ENCODE results near the gene TM9SF1.
"Not testable (repeated sequence)": the region's sequence is repeated elsewhere in the genome, so short reads cannot be mapped to it uniquely, and the experiment has no call there.

TM9SF1 gene

GRCh38 chr14:24204163-24205146 is 9.2 kb upstream of the TM9SF1 start:
- Histone ChIP-seq H3K9ac (ENCODE audit: low read length) (no peak overlapping the region), H3K36me3 (ENCODE audit: control insufficient read depth, low read depth, low read length) (peaks cover 38% of the 10 kb centered on the region), H3K4me3 (ENCODE audit: low read length) (no peak overlapping the region), H3K27ac (ENCODE audit: low read length) (no peak overlapping the region), H3K27me3 (ENCODE audit: control insufficient read depth, insufficient read depth, low read length) (no peaks in the 10 kb centered on the region), H3K9me3 (ENCODE audit: control insufficient read depth, low read depth, low read length) (no peaks in the 10 kb centered on the region), H3K4me1 (ENCODE audit: control insufficient read depth, low read depth, low read length) (peaks cover 6% of the 10 kb centered on the region)

GRCh38 chr14:24203249-24203886 is 8.1 kb upstream of the TM9SF1 start:
- Histone ChIP-seq H3K4me3 (ENCODE audit: low read length) (peak overlapping the region; percentile 37), H3K27ac (ENCODE audit: low read length) (peak overlapping the region; percentile 67), H3K36me3 (ENCODE audit: control insufficient read depth, low read depth, low read length) (peaks cover 31% of the 10 kb centered on the region), H3K9ac (ENCODE audit: low read length) (peak overlapping the region; percentile 9)
- H3K27me3 ChIP-seq (ENCODE audit: control insufficient read depth, insufficient read depth, low read length); H3K9me3 ChIP-seq (ENCODE audit: control insufficient read depth, low read depth, low read length); H3K4me1 ChIP-seq (ENCODE audit: control insufficient read depth, low read depth, low read length): not testable (repeated sequence)

- not testable (repeated sequence) for H3K9me3 ChIP-seq (ENCODE audit: control insufficient read depth, low read depth, low read length); H3K4me1 ChIP-seq (ENCODE audit: control insufficient read depth, low read depth, low read length); H3K27me3 ChIP-seq (ENCODE audit: control insufficient read depth, insufficient read depth, low read length)
- H3K36me3 ChIP-seq (ENCODE audit: control insufficient read depth, low read depth, low read length), result peaks cover 24% of the 10 kb centered on the region
- H3K4me3 ChIP-seq (ENCODE audit: low read length), result peak overlapping the region; percentile 37
- H3K27ac ChIP-seq (ENCODE audit: low read length), result peak overlapping the region; percentile 67
- peak overlapping the region; percentile 9 for H3K9ac ChIP-seq (ENCODE audit: low read length)
These were observed 7.3 kb upstream of the TM9SF1 start for GRCh38 chr14:24202538-24202937.

GRCh38 chr14:24198814-24199524 is 3.7 kb upstream of the TM9SF1 start:
- H3K27me3 ChIP-seq (ENCODE audit: control insufficient read depth, insufficient read depth, low read length), result no peaks in the 10 kb centered on the region
- H3K36me3 ChIP-seq (ENCODE audit: control insufficient read depth, low read depth, low read length), result no peaks in the 10 kb centered on the region
- H3K27ac ChIP-seq (ENCODE audit: low read length), result no peak overlapping the region
- H3K9ac ChIP-seq (ENCODE audit: low read length), result no peak overlapping the region
- no peaks in the 10 kb centered on the region for H3K9me3 ChIP-seq (ENCODE audit: control insufficient read depth, low read depth, low read length)
- no peak overlapping the region for H3K4me3 ChIP-seq (ENCODE audit: low read length)
- peaks cover 6% of the 10 kb centered on the region for H3K4me1 ChIP-seq (ENCODE audit: control insufficient read depth, low read depth, low read length)

GRCh38 chr14:24197056-24197450 is 1.8 kb upstream of the TM9SF1 start:
- peaks cover 9% of the 10 kb centered on the region for H3K36me3 ChIP-seq (ENCODE audit: control insufficient read depth, low read depth, low read length)
- no peak overlapping the region for H3K4me3 ChIP-seq (ENCODE audit: low read length)
- H3K9ac ChIP-seq (ENCODE audit: low read length), result no peak overlapping the region
- H3K27ac ChIP-seq (ENCODE audit: low read length), result no peak overlapping the region
- H3K9me3 ChIP-seq (ENCODE audit: control insufficient read depth, low read depth, low read length), result no peaks in the 10 kb centered on the region
- H3K27me3 ChIP-seq (ENCODE audit: control insufficient read depth, insufficient read depth, low read length), result no peaks in the 10 kb centered on the region
- no peaks in the 10 kb centered on the region for H3K4me1 ChIP-seq (ENCODE audit: control insufficient read depth, low read depth, low read length)

- H3K4me1 ChIP-seq (ENCODE audit: control insufficient read depth, low read depth, low read length), result no peaks in the 10 kb centered on the region
- H3K27ac ChIP-seq (ENCODE audit: low read length), result peak overlapping the region; percentile 10
- peaks cover 14% of the 10 kb centered on the region for H3K36me3 ChIP-seq (ENCODE audit: control insufficient read depth, low read depth, low read length)
- no peaks in the 10 kb centered on the region for H3K27me3 ChIP-seq (ENCODE audit: control insufficient read depth, insufficient read depth, low read length)
- no peaks in the 10 kb centered on the region for H3K9me3 ChIP-seq (ENCODE audit: control insufficient read depth, low read depth, low read length)
- peak overlapping the region; percentile 90 for H3K4me3 ChIP-seq (ENCODE audit: low read length)
- H3K9ac ChIP-seq (ENCODE audit: low read length), result peak overlapping the region; percentile 79
These were observed 1.1 kb upstream of the TM9SF1 start for GRCh38 chr14:24196071-24197055.

GRCh38 chr14:24194873-24195185 is 412 bp downstream of the TM9SF1 start:
- Histone ChIP-seq H3K27me3 (ENCODE audit: control insufficient read depth, insufficient read depth, low read length) (no peaks in the 10 kb centered on the region), H3K9me3 (ENCODE audit: control insufficient read depth, low read depth, low read length) (no peaks in the 10 kb centered on the region), H3K4me1 (ENCODE audit: control insufficient read depth, low read depth, low read length) (no peaks in the 10 kb centered on the region), H3K9ac (ENCODE audit: low read length) (peak overlapping the region; percentile 79), H3K36me3 (ENCODE audit: control insufficient read depth, low read depth, low read length) (peaks cover 17% of the 10 kb centered on the region), H3K4me3 (ENCODE audit: low read length) (peak overlapping the region; percentile 90), H3K27ac (ENCODE audit: low read length) (no peak overlapping the region)

GRCh38 chr14:24194186-24194872 is 912 bp downstream of the TM9SF1 start:
- Histone ChIP-seq H3K27ac (ENCODE audit: low read length) (no peak overlapping the region), H3K4me3 (ENCODE audit: low read length) (peak overlapping the region; percentile 90)

GRCh38 chr14:24192933-24193332 is 2.3 kb downstream of the TM9SF1 start:
- Histone ChIP-seq H3K27ac (ENCODE audit: low read length) (no peak overlapping the region), H3K4me3 (ENCODE audit: low read length) (no peak overlapping the region), H3K27me3 (ENCODE audit: control insufficient read depth, insufficient read depth, low read length) (no peaks in the 10 kb centered on the region), H3K9ac (ENCODE audit: low read length) (no peak overlapping the region), H3K4me1 (ENCODE audit: control insufficient read depth, low read depth, low read length) (peaks cover under 1% of the 10 kb centered on the region), H3K36me3 (ENCODE audit: control insufficient read depth, low read depth, low read length) (peaks cover 17% of the 10 kb centered on the region), H3K9me3 (ENCODE audit: control insufficient read depth, low read depth, low read length) (no peaks in the 10 kb centered on the region)

More at GRCh38 chr14:24194186-24194872, 912 bp downstream of the TM9SF1 start:
- H3K27me3 ChIP-seq (ENCODE audit: control insufficient read depth, insufficient read depth, low read length), result no peaks in the 10 kb centered on the region
- no peak overlapping the region for H3K9ac ChIP-seq (ENCODE audit: low read length)
- H3K36me3 ChIP-seq (ENCODE audit: control insufficient read depth, low read depth, low read length), result peaks cover 17% of the 10 kb centered on the region
- no peaks in the 10 kb centered on the region for H3K4me1 ChIP-seq (ENCODE audit: control insufficient read depth, low read depth, low read length)
- H3K9me3 ChIP-seq (ENCODE audit: control insufficient read depth, low read depth, low read length), result no peaks in the 10 kb centered on the region

- Histone ChIP-seq H3K36me3 (ENCODE audit: control insufficient read depth, low read depth, low read length) (peaks cover 35% of the 10 kb centered on the region), H3K4me3 (ENCODE audit: low read length) (no peak overlapping the region), H3K27me3 (ENCODE audit: control insufficient read depth, insufficient read depth, low read length) (no peaks in the 10 kb centered on the region), H3K9me3 (ENCODE audit: control insufficient read depth, low read depth, low read length) (no peaks in the 10 kb centered on the region), H3K4me1 (ENCODE audit: control insufficient read depth, low read depth, low read length) (peaks cover 6% of the 10 kb centered on the region), H3K9ac (ENCODE audit: low read length) (no peak overlapping the region), H3K27ac (ENCODE audit: low read length) (no peak overlapping the region)
These were observed 4.8 kb downstream of the TM9SF1 start for GRCh38 chr14:24190416-24190815.

Measured in iPS-18a (cell line).